Bronchial epithelial cell (primary cell): ENCODE results near the gene ADRA1B. TPM values are rescaled to one million over a fixed set of nuclear protein-coding genes. Genes with fewer than 3 reads are reported as not detected.

ENCODE experiments used
- DNase-seq: peaks from one replicate; pipeline ENCODE4 v3.0.0-alpha.2; 2010; ENCODE audit warnings: low read depth
- FAIRE-seq: peaks from 2 replicates; lab custom pipeline; 2011; peaks lifted over from hg19 to GRCh38; lab: Jason Lieb, UNC
- H3K27me3 ChIP-seq: 2 replicates; pipeline ENCODE4 v1.5.1; 2011; ENCODE audit warnings: low read length; ENCODE audit not compliant: control insufficient read depth, insufficient read depth
- H3K36me3 ChIP-seq: 2 replicates; pipeline ENCODE4 v1.5.1; 2011; ENCODE audit warnings: low read length; ENCODE audit not compliant: control insufficient read depth, insufficient read depth
- H3K4me3 ChIP-seq: 2 replicates; pipeline ENCODE4 v1.5.1; 2011; ENCODE audit warnings: mild to moderate bottlenecking, low read depth, low read length, control low read depth
- CTCF ChIP-seq: IDR thresholded peaks from 2 replicates; pipeline ENCODE4 v1.5.1; 2011; ENCODE audit warnings: mild to moderate bottlenecking, moderate library complexity, low read length, control low read depth, inconsistent platforms; ENCODE audit not compliant: insufficient read depth, severe bottlenecking
- total RNA-seq: library from RNA; depleted of rRNA; stranded (reverse); fragments of >200 nt; gene quantifications from 2 replicates; pipeline ENCODE4 v1.2.1, GENCODE V29; 2014

ADRA1B gene
- total RNA-seq, 1 donor from 2014 or later = under 0.01 TPM

GRCh38 chr5:159982421-159983173 is 66.3 kb downstream of the ADRA1B start:
- H3K36me3 ChIP-seq = no peaks in the 10 kb centered on the region
- H3K4me3 ChIP-seq = no peak overlapping the region
- H3K27me3 ChIP-seq = no peaks in the 10 kb centered on the region
- TF ChIP-seq CTCF = no peak
- DNase-seq = peak; percentile 93
- FAIRE-seq = peak; percentile 50

GRCh38 chr5:159987031-159987674 is 70.9 kb downstream of the ADRA1B start:
- peak; percentile 67 for DNase-seq
- peak; percentile 93 for TF ChIP-seq CTCF
- no peak for FAIRE-seq

GRCh38 chr5:159990506-159990905 is 74.2 kb downstream of the ADRA1B start:
- DNase-seq = no peak
- H3K4me3 ChIP-seq = no peak overlapping the region
- no peak for TF ChIP-seq CTCF
- no peaks in the 10 kb centered on the region for H3K27me3 ChIP-seq
- FAIRE-seq = no peak
- no peaks in the 10 kb centered on the region for H3K36me3 ChIP-seq

More at GRCh38 chr5:159987031-159987674, 70.9 kb downstream of the ADRA1B start:
- Histone ChIP-seq H3K4me3 (peak overlapping the region; percentile 15), H3K27me3 (no peaks in the 10 kb centered on the region), H3K36me3 (no peaks in the 10 kb centered on the region)

GRCh38 chr5:159992566-159992965 is 76.3 kb downstream of the ADRA1B start:
- no peaks in the 10 kb centered on the region for H3K36me3 ChIP-seq
- H3K27me3 ChIP-seq = no peaks in the 10 kb centered on the region
- H3K4me3 ChIP-seq = no peak overlapping the region
- DNase-seq = no peak
- no peak for TF ChIP-seq CTCF
- no peak for FAIRE-seq

GRCh38 chr5:159993194-159993593 is 76.9 kb downstream of the ADRA1B start:
- DNase-seq = no peak

More at GRCh38 chr5:159993194-159993593, 76.9 kb downstream of the ADRA1B start:
- no peaks in the 10 kb centered on the region for H3K36me3 ChIP-seq
- no peak for TF ChIP-seq CTCF
- no peak overlapping the region for H3K4me3 ChIP-seq
- no peak for FAIRE-seq
- no peaks in the 10 kb centered on the region for H3K27me3 ChIP-seq
